Measurements from ENCODE around the gene ADAMTS17.

Gene ADAMTS17

DNA sequence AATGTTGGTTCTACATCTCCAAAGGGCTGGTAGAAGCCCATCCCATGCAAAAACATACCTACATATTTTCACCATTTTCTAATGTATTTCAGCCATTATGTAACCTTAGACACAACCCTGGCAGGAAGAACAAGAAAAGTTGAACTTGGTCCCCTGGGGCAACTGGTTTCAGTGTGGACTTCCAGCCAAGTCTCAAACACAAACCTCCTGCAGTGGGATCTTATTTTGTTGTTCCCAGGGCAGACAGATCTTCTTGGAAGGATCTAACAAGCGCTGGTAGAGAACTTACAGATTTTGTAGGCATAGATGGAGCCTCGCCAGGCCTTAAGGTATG is 96.3 kb downstream of the ADAMTS17 start:
- DNase-seq (ENCODE audit: extremely low spot score): no peak
- CTCF ChIA-PET: no interaction called here

GRCh38 chr15:100244796-100245486 is 96.8 kb downstream of the ADAMTS17 start:
- CTCF ChIA-PET: no interaction called here
- TF ChIP-seq, protein P1, sequence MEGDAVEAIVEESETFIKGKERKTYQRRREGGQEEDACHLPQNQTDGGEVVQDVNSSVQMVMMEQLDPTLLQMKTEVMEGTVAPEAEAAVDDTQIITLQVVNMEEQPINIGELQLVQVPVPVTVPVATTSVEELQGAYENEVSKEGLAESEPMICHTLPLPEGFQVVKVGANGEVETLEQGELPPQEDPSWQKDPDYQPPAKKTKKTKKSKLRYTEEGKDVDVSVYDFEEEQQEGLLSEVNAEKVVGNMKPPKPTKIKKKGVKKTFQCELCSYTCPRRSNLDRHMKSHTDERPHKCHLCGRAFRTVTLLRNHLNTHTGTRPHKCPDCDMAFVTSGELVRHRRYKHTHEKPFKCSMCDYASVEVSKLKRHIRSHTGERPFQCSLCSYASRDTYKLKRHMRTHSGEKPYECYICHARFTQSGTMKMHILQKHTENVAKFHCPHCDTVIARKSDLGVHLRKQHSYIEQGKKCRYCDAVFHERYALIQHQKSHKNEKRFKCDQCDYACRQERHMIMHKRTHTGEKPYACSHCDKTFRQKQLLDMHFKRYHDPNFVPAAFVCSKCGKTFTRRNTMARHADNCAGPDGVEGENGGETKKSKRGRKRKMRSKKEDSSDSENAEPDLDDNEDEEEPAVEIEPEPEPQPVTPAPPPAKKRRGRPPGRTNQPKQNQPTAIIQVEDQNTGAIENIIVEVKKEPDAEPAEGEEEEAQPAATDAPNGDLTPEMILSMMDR (IDR thresholded peaks at IDR 0.05; ENCODE audit: control extremely low read depth, extremely low read depth, low read depth, missing control alignments): no peak
- POLR2A ChIA-PET: no interaction called here

More for the DNA sequence above, 96.3 kb downstream of the ADAMTS17 start:
- TF ChIP-seq, protein P1 (IDR thresholded peaks at IDR 0.05; ENCODE audit: control extremely low read depth, extremely low read depth, low read depth, missing control alignments): no peak
- POLR2A ChIA-PET: no interaction called here

GRCh38 chr15:100242989-100243388 is 98.8 kb downstream of the ADAMTS17 start:
- TF ChIP-seq, protein P1 (IDR thresholded peaks at IDR 0.05; ENCODE audit: control extremely low read depth, extremely low read depth, low read depth, missing control alignments): no peak
- DNase-seq (ENCODE audit: extremely low spot score): no peak
- POLR2A ChIA-PET: no interaction called here
- CTCF ChIA-PET: no interaction called here

More at GRCh38 chr15:100244796-100245486, 96.8 kb downstream of the ADAMTS17 start:
- no peak for DNase-seq (ENCODE audit: extremely low spot score)

- POLR2A ChIA-PET: no interaction called here
- TF ChIP-seq, protein P1 (IDR thresholded peaks at IDR 0.05; ENCODE audit: control extremely low read depth, extremely low read depth, low read depth, missing control alignments): no peak
- DNase-seq (ENCODE audit: extremely low spot score): no peak
- CTCF ChIA-PET: no interaction called here
These were observed 99.9 kb downstream of the ADAMTS17 start for GRCh38 chr15:100241572-100242482.

DNA sequence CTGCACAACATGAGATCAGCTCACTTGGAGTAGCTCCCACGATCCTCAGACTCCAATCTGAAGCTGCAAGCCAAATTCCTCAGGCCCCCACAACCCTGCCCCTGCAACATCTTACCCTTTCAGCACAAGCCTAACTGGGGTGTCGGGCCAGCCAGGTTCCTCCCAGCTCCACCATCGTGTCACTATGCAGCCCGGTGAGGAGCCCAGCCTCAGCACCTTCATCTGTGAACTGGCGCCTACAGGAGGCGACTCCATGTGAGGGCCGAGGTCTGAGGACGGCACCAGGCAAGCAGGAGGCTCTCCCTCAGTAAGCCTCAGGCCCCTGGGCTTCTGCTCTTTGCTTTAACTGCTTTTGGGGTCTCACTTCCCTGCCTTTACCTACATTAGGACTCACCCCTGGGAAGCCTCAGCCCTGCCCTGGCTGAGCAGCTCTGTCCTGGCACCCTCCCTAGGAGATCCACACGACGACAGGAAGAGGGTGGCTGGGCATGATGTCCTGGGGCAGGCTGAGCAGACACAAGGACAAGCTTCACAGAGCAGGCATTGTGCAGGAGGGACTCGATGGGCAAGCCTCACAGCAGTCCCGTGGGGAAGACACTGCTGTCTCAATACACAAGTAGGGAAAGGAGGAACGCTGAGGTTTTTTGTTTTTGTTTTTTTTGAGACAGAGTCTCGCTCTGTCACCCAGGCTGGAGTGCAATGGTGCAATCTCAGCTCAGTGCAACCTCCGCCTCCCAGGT is 104.6 kb downstream of the ADAMTS17 start:
- ChIA-PET POLR2A (no interaction called here), CTCF (no interaction called here)
- TF ChIP-seq, protein P1 (IDR thresholded peaks at IDR 0.05; ENCODE audit: control extremely low read depth, extremely low read depth, low read depth, missing control alignments): no peak
- no peak for DNase-seq (ENCODE audit: extremely low spot score)

DNA sequence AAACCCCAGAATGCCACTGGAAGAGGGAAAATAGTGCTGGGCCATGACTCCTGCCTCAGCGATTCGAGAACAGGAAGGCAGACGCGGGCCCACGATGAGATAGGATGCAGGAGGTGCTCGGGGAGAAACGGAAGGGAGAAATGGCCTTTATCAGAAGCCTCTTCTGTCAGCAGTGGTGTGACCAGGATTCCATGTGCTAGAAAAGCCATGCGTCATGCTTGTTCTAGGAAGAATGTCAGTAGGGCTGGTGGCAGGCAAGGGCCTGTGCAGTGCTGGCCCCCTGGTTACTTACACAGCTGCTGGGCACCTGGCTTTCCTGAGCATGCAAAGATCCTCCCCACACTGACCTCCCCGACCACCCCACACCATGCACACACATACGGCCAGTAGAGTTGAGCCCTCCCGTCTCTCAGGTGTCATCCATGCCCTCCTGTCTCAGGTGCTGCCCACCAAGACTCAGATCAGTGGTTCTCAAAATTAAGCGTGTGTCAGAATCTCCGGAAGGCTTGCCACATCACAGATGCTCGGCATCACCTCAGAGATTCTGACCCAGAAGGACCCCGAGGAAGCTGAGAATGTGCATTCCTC is 106.7 kb downstream of the ADAMTS17 start:
- CTCF ChIA-PET: no interaction called here
- no peak for DNase-seq (ENCODE audit: extremely low spot score)
- TF ChIP-seq, protein P1 (IDR thresholded peaks at IDR 0.05; ENCODE audit: control extremely low read depth, extremely low read depth, low read depth, missing control alignments): no peak
- POLR2A ChIA-PET: no interaction called here

Measured in GM10248 (cell line).